IMR-90 (cell line): ENCODE measurements around the gene MAP10. TPM values are rescaled to one million over a fixed set of nuclear protein-coding genes. Genes with fewer than 3 reads are reported as not detected.

Experiments used
- ATAC-seq: fragments of 200-7000 bp; cut with Tn5 transposase; 2 replicates; pipeline ENCODE4 v1.9.1; 2020; ENCODE audit warnings: low read depth, mild to moderate bottlenecking, moderate library complexity
- BruUV-seq: library from RNA; stranded (reverse); fragments of 400-500 nt; replicated peaks from 2 replicates; lab custom pipeline; 2021; lab: Mats Ljungman, UMichigan
- CTCF ChIA-PET: fragments of 300-600 bp; formaldehyde crosslinking; extraction: SDS; loops from one replicate; lab custom pipeline; 2021; ENCODE audit warnings: antibody characterized with exemption; lab: Yijun Ruan, JAX
- POLR2A ChIA-PET: fragments of 300-600 bp; sonication (Branson Sonifier 250); formaldehyde crosslinking; loops from one replicate; lab custom pipeline; 2022; ENCODE audit warnings: antibody characterized with exemption; ENCODE audit not compliant: unreplicated experiment; lab: Charles Lee
- DNase-seq: peaks from one replicate; pipeline ENCODE4 v3.0.0; 2013
- H2AFZ ChIP-seq: replicated peaks from 2 replicates; pipeline ENCODE3; 2013; ENCODE audit warnings: low read length, mild to moderate bottlenecking; ENCODE audit not compliant: poor library complexity
- H2AK5ac ChIP-seq: 2 replicates; pipeline ENCODE4 v1.6.1; 2013; ENCODE audit warnings: low read depth, low read length, inconsistent platforms
- H2AK9ac ChIP-seq: replicated peaks from 2 replicates; pipeline ENCODE3; 2013; ENCODE audit warnings: mild to moderate bottlenecking, low read depth, low read length, moderate library complexity; ENCODE audit not compliant: poor library complexity
- H2BK120ac ChIP-seq: 2 replicates; pipeline ENCODE4 v1.6.1; 2013; ENCODE audit warnings: low read depth, low read length, inconsistent platforms
- H2BK15ac ChIP-seq: 3 replicates; pipeline ENCODE4 v1.6.1; 2013; ENCODE audit warnings: low read depth, low read length, inconsistent platforms
- H2BK20ac ChIP-seq: 2 replicates; pipeline ENCODE4 v1.6.1; 2013; ENCODE audit warnings: low read depth, mild to moderate bottlenecking, inconsistent platforms, low read length, moderate library complexity
- H2BK5ac ChIP-seq: 2 replicates; pipeline ENCODE4 v1.6.1; 2013; ENCODE audit warnings: mild to moderate bottlenecking, low read depth, low read length, inconsistent platforms; ENCODE audit not compliant: poor library complexity, severe bottlenecking
- H3K14ac ChIP-seq: replicated peaks from 2 replicates; pipeline ENCODE4 v1.6.1; 2013; ENCODE audit warnings: low read depth, low read length, inconsistent platforms
- H3K18ac ChIP-seq: 2 replicates; pipeline ENCODE4 v1.6.1; 2013; ENCODE audit warnings: low read depth, low read length, control low read depth
- H3K23ac ChIP-seq: 2 replicates; pipeline ENCODE4 v1.6.1; 2013; ENCODE audit warnings: low read depth, low read length, inconsistent platforms
- H3K27ac ChIP-seq: 2 replicates; pipeline ENCODE4 v1.5.1; 2013; ENCODE audit warnings: mild to moderate bottlenecking, control low read depth, low read length; ENCODE audit not compliant: insufficient read depth
- H3K27me3 ChIP-seq: 2 replicates; pipeline ENCODE4 v1.6.1; 2013; ENCODE audit warnings: low read length; ENCODE audit not compliant: control insufficient read depth, insufficient read depth
- H3K36me3 ChIP-seq: 2 replicates; pipeline ENCODE4 v1.6.1; 2013; ENCODE audit warnings: low read length, mixed read lengths; ENCODE audit not compliant: control insufficient read depth, insufficient read depth
- H3K4ac ChIP-seq: 2 replicates; pipeline ENCODE4 v1.6.1; 2013; ENCODE audit warnings: low read depth, low read length, inconsistent platforms
- H3K4me1 ChIP-seq: 2 replicates; pipeline ENCODE4 v1.6.1; 2013; ENCODE audit warnings: low read length, mixed read lengths; ENCODE audit not compliant: control insufficient read depth, insufficient read depth
- H3K4me2 ChIP-seq: 2 replicates; pipeline ENCODE4 v1.6.1; 2013; ENCODE audit warnings: low read depth, mild to moderate bottlenecking, control low read depth, low read length, moderate library complexity
- H3K4me3 ChIP-seq: 2 replicates; pipeline ENCODE4 v1.5.1; 2013; ENCODE audit warnings: low read depth, mild to moderate bottlenecking, control low read depth, low read length, moderate library complexity; ENCODE audit not compliant: insufficient read depth
- H3K56ac ChIP-seq: 2 replicates; pipeline ENCODE4 v1.6.1; 2013; ENCODE audit warnings: low read length, inconsistent platforms; ENCODE audit not compliant: insufficient read depth; ENCODE audit errors: extremely low read depth
- H3K79me1 ChIP-seq, 2 experiments: 2 replicates each; pipeline ENCODE4 v1.6.1; 2013; ENCODE audit warnings: low read length in 2 of 2, inconsistent platforms in 1 of 2, low read depth in 1 of 2
- H3K9ac ChIP-seq: 2 replicates; pipeline ENCODE4 v1.6.1; 2013; ENCODE audit warnings: low read depth, low read length, control low read depth
- H3K9me1 ChIP-seq: 2 replicates; pipeline ENCODE4 v1.6.1; 2013; ENCODE audit warnings: low read length, inconsistent platforms; ENCODE audit not compliant: insufficient read depth
- H3K9me3 ChIP-seq: 2 replicates; pipeline ENCODE4 v1.6.1; 2013; ENCODE audit warnings: low read length; ENCODE audit not compliant: control insufficient read depth, insufficient read depth
- H4K20me1 ChIP-seq: 2 replicates; pipeline ENCODE4 v1.6.1; 2013; ENCODE audit warnings: low read length, inconsistent platforms; ENCODE audit not compliant: insufficient read depth
- H4K5ac ChIP-seq: 2 replicates; pipeline ENCODE4 v1.6.1; 2013; ENCODE audit warnings: mild to moderate bottlenecking, low read depth, low read length, control low read depth
- H4K8ac ChIP-seq, 2 experiments: 2 replicates each; pipeline ENCODE4 v1.6.1; 2013; ENCODE audit warnings: low read depth in 2 of 2, low read length in 2 of 2, control low read depth in 1 of 2, inconsistent platforms in 1 of 2
- H4K91ac ChIP-seq: 2 replicates; pipeline ENCODE4 v1.6.1; 2013; ENCODE audit warnings: low read depth, low read length, inconsistent platforms; ENCODE audit not compliant: insufficient read depth
- BHLHE40 ChIP-seq: fragments of 150-350 bp; IDR thresholded peaks from 2 replicates; pipeline ENCODE4 v1.6.1; 2016; ENCODE audit warnings: mild to moderate bottlenecking, low read depth, low read length
- CEBPB ChIP-seq: IDR thresholded peaks from 2 replicates; pipeline ENCODE4 v1.6.1; 2012; ENCODE audit warnings: low read depth, low read length, improper control_type of control experiment
- CHD1 ChIP-seq: IDR thresholded peaks from 2 replicates; pipeline ENCODE4 v1.6.1; 2012; ENCODE audit warnings: low read depth, low read length, improper control_type of control experiment
- FOS ChIP-seq: fragments of 150-350 bp; IDR thresholded peaks from 2 replicates; pipeline ENCODE4 v1.6.1; 2016; ENCODE audit warnings: low read depth, low read length
- MAFK ChIP-seq: IDR thresholded peaks from 2 replicates; pipeline ENCODE4 v1.6.1; 2012; ENCODE audit warnings: low read depth, low read length, improper control_type of control experiment
- MAZ ChIP-seq: IDR thresholded peaks from 2 replicates; pipeline ENCODE4 v1.6.1; 2012; ENCODE audit warnings: low read depth, mild to moderate bottlenecking, low read length, improper control_type of control experiment, moderate library complexity, borderline replicate concordance
- MXI1 ChIP-seq: IDR thresholded peaks from 2 replicates; pipeline ENCODE4 v1.6.1; 2012; ENCODE audit warnings: low read depth, mild to moderate bottlenecking, low read length, moderate library complexity, borderline replicate concordance
- NFE2L2 ChIP-seq: fragments of 150-350 bp; IDR thresholded peaks from 2 replicates; pipeline ENCODE4 v1.6.1; 2016; ENCODE audit warnings: low read depth, mild to moderate bottlenecking, low read length
- POLR2A ChIP-seq: IDR thresholded peaks from 2 replicates; pipeline ENCODE4 v1.6.1; 2012; ENCODE audit warnings: mild to moderate bottlenecking, low read depth, low read length
- RAD21 ChIP-seq: IDR thresholded peaks from 2 replicates; pipeline ENCODE4 v1.6.1; 2012; ENCODE audit warnings: low read length, improper control_type of control experiment
- RCOR1 ChIP-seq: IDR thresholded peaks from 2 replicates; pipeline ENCODE4 v1.6.1; 2012; ENCODE audit warnings: mild to moderate bottlenecking, low read length, improper control_type of control experiment; ENCODE audit not compliant: insufficient replicate concordance
- RFX5 ChIP-seq: IDR thresholded peaks from 2 replicates; pipeline ENCODE4 v1.8.0; 2012; ENCODE audit warnings: low read depth, mild to moderate bottlenecking, low read length, moderate library complexity
- SMC3 ChIP-seq: fragments of 150-350 bp; IDR thresholded peaks from 2 replicates; pipeline ENCODE4 v1.6.1; 2016; ENCODE audit warnings: low read depth, mild to moderate bottlenecking, antibody characterized with exemption, low read length, moderate library complexity
- WGBS, 2 experiments: methylation state at CpG; one replicate each; pipeline versions ENCODE4 v1.1.5 to v1.1.7; 2013; ENCODE audit warnings: missing lambda C conversion rate in 2 of 2; ENCODE audit not compliant: insufficient read length in 1 of 2; ENCODE audit errors: extremely low coverage in 2 of 2; 5-methylcytosine and 5-hydroxymethylcytosine counted together
- dilution Hi-C: fragments of 300-500 bp; cut with HindIII; formaldehyde crosslinking; loops from one replicate; pipeline ENCODE4 v1.14.3; 2018; ENCODE audit warnings: low sequenced_read_pairs; ENCODE audit not compliant: unreplicated experiment
- in situ Hi-C: fragments of 300-500 bp; cut with MboI; formaldehyde crosslinking; loops from 3 replicates; pipeline ENCODE4 v1.14.3; 2019; ENCODE audit warnings: low sequenced_read_pairs, inconsistent platforms, mixed read lengths
- intact Hi-C: fragments of 100-400 bp; cut with micrococcal nuclease; formaldehyde crosslinking; loops from 2 replicates; pipeline ENCODE4 v1.10.0; 2022
- polyA plus RNA-seq, 3 experiments: library from polyadenylated mRNA; depleted of rRNA; stranded (reverse); fragments of >200 nt; gene quantifications; 2 replicates each; pipeline ENCODE4 v1.2.3, GENCODE V29; 2012; ENCODE audit warnings: low replicate concordance in 1 of 3
- total RNA-seq: library from RNA; depleted of rRNA; stranded (reverse); fragments of >200 nt; gene quantifications from 2 replicates; pipeline ENCODE4 v1.2.3, GENCODE V29; 2012
- TF ChIP-seq, protein P1 (sequence below): conservative IDR thresholded peaks from 2 replicates; pipeline ENCODE4 v1.5.1; 2012; ENCODE audit warnings: mild to moderate bottlenecking, low read depth, low read length, improper control_type of control experiment
- TF ChIP-seq, protein P2 (sequence below): fragments of 150-350 bp; IDR thresholded peaks from 2 replicates; pipeline ENCODE4 v1.6.1; 2016; ENCODE audit warnings: low read depth, mild to moderate bottlenecking, low read length, moderate library complexity, borderline replicate concordance
- TF ChIP-seq, protein P3 (sequence below): fragments of 150-350 bp; IDR thresholded peaks from 2 replicates; pipeline ENCODE4 v1.6.1; 2017; ENCODE audit warnings: mild to moderate bottlenecking, antibody characterized with exemption, low read length, low read depth

The MAP10 gene
- total and polyA plus RNA-seq, 2 of the 4 experiments (the other 2 are of a cell fraction), result 1.0 to 1.1 TPM

DNA sequence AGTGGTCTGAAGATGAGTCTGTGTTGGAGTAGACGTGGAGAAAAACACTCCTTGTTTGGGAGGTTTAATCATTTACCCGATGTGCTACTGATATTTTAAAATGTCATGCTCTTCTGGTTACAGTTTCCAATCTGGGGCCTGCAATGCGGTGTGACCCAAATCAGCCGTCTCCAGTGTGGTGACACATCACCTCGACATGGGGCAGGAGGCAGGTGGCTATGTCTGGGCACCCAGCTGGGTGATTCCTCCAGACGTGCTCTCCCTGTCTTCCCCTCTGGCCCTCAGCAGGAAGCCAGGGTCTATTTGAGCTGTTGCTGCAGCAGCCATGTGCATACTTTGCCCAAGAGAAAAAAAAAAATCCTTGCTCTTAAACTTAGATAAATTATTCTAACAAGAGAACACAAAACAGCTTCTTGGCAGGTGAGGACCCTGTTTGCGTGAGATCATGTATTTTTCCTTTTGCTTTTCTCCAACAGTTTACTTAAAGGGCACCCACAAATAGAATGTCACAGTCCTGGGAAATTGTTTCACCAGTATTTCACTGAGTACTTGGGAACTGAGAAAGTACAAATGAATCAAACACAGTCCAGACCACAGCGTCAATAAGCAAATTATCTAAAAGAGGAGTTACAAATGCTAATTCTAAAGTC is 38.9 kb upstream of the MAP10 start:
- no peak overlapping the region for H2AK5ac ChIP-seq
- dilution Hi-C loops (no loop called here), intact Hi-C loops (no loop called here), in situ Hi-C loops (no loop called here)
- H3K9ac ChIP-seq, result no peak overlapping the region
- ATAC-seq (no peak), DNase-seq (no peak)
- H3K27me3 ChIP-seq, result no peaks in the 10 kb centered on the region
- no peak overlapping the region for H3K56ac ChIP-seq
- H3K4me2 ChIP-seq, result no peak overlapping the region
- no TSS peak for BruUV-seq
- H3K27ac ChIP-seq, result no peak overlapping the region
- no peak overlapping the region for H2AFZ ChIP-seq
- ChIA-PET CTCF (no interaction called here), POLR2A (no interaction called here)
- no peak overlapping the region for H3K14ac ChIP-seq
- no peaks in the 10 kb centered on the region for H3K9me1 ChIP-seq
- no peak overlapping the region for H3K4ac ChIP-seq
- H2BK5ac ChIP-seq, result no peak overlapping the region
- H2AK9ac ChIP-seq, result no peak overlapping the region
- H2BK120ac ChIP-seq, result no peak overlapping the region
- no peaks in the 10 kb centered on the region for H3K36me3 ChIP-seq
- no peaks in the 10 kb centered on the region for H4K20me1 ChIP-seq
- no peak overlapping the region for H4K91ac ChIP-seq
- no peak overlapping the region for H3K18ac ChIP-seq
- WGBS, 2 experiments, result 46% methylated on average over 2 of the region's 8 CpGs; no CpG with 5 or more reads in 1 of the 2 experiments
- H4K5ac ChIP-seq, result no peak overlapping the region
- TF ChIP-seq FOS (no peak), MXI1 (no peak), NFE2L2 (no peak), CEBPB (no peak), CHD1 (no peak), RAD21 (no peak), RCOR1 (no peak), MAFK (no peak), POLR2A (no peak), MAZ (no peak), BHLHE40 (no peak), RFX5 (no peak), SMC3 (no peak)
- TF ChIP-seq, protein P1, sequence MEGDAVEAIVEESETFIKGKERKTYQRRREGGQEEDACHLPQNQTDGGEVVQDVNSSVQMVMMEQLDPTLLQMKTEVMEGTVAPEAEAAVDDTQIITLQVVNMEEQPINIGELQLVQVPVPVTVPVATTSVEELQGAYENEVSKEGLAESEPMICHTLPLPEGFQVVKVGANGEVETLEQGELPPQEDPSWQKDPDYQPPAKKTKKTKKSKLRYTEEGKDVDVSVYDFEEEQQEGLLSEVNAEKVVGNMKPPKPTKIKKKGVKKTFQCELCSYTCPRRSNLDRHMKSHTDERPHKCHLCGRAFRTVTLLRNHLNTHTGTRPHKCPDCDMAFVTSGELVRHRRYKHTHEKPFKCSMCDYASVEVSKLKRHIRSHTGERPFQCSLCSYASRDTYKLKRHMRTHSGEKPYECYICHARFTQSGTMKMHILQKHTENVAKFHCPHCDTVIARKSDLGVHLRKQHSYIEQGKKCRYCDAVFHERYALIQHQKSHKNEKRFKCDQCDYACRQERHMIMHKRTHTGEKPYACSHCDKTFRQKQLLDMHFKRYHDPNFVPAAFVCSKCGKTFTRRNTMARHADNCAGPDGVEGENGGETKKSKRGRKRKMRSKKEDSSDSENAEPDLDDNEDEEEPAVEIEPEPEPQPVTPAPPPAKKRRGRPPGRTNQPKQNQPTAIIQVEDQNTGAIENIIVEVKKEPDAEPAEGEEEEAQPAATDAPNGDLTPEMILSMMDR, result no peak
- TF ChIP-seq, protein P2, sequence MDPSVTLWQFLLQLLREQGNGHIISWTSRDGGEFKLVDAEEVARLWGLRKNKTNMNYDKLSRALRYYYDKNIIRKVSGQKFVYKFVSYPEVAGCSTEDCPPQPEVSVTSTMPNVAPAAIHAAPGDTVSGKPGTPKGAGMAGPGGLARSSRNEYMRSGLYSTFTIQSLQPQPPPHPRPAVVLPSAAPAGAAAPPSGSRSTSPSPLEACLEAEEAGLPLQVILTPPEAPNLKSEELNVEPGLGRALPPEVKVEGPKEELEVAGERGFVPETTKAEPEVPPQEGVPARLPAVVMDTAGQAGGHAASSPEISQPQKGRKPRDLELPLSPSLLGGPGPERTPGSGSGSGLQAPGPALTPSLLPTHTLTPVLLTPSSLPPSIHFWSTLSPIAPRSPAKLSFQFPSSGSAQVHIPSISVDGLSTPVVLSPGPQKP, result no peak
- TF ChIP-seq, protein P3, sequence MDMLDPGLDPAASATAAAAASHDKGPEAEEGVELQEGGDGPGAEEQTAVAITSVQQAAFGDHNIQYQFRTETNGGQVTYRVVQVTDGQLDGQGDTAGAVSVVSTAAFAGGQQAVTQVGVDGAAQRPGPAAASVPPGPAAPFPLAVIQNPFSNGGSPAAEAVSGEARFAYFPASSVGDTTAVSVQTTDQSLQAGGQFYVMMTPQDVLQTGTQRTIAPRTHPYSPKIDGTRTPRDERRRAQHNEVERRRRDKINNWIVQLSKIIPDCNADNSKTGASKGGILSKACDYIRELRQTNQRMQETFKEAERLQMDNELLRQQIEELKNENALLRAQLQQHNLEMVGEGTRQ, result no peak
- H3K4me1 ChIP-seq, result peaks cover 2% of the 10 kb centered on the region; the same call in 1 of the 2 replicates
- no peaks in the 10 kb centered on the region for H3K79me1 ChIP-seq
- no peak overlapping the region for H2BK20ac ChIP-seq
- no peak overlapping the region for H4K8ac ChIP-seq
- no peak overlapping the region for H2BK15ac ChIP-seq
- no peak overlapping the region for H3K4me3 ChIP-seq
- no peaks in the 10 kb centered on the region for H3K9me3 ChIP-seq
- no peak overlapping the region for H3K23ac ChIP-seq
